MG63 (cell line): ENCODE measurements around the gene P2RY6. TPM values are rescaled to one million over a fixed set of nuclear protein-coding genes. Genes with fewer than 3 reads are reported as not detected.
"Not testable (repeated sequence)": the region's sequence is repeated elsewhere in the genome, so short reads cannot be mapped to it uniquely, and the experiment has no call there.

Source experiments
- DNase-seq: peaks from one replicate; pipeline ENCODE4 v3.0.0-alpha.2; 2020
- H3K27me3 ChIP-seq: fragments of 250-450 bp; sonication (Bioruptor Pico); 2 replicates; pipeline ENCODE4 v1.5.1; 2020; ENCODE audit warnings: mild to moderate bottlenecking, moderate library complexity
- H3K36me3 ChIP-seq: fragments of 250-450 bp; sonication (Bioruptor Pico); 2 replicates; pipeline ENCODE4 v1.5.1; 2020; ENCODE audit warnings: mild to moderate bottlenecking, moderate library complexity
- H3K4me3 ChIP-seq: fragments of 250-450 bp; sonication (Bioruptor Pico); 2 replicates; pipeline ENCODE4 v1.5.1; 2020; ENCODE audit warnings: mild to moderate bottlenecking, moderate library complexity
- H3K9me3 ChIP-seq: fragments of 250-450 bp; sonication (Bioruptor Pico); 2 replicates; pipeline ENCODE4 v1.5.1; 2020; ENCODE audit warnings: mild to moderate bottlenecking, moderate library complexity
- total RNA-seq: library from RNA; depleted of rRNA; stranded (reverse); fragments of >200 nt; shearing (Covaris generic); gene quantifications from 2 replicates; pipeline ENCODE4 v1.2.3, GENCODE V29; 2014; ENCODE audit warnings: low replicate concordance

The P2RY6 gene
- total RNA-seq, 1 experiment from 2014 or later = 23.4 TPM

GRCh38 chr11:73268671-73269271, 3.4 kb upstream of the P2RY6 start:
- Histone ChIP-seq H3K36me3 (no peaks in the 10 kb centered on the region), H3K4me3 (no peak overlapping the region), H3K9me3 (no peaks in the 10 kb centered on the region), H3K27me3 (no peaks in the 10 kb centered on the region)
- DNase-seq = no peak

- Histone ChIP-seq H3K4me3 (no peak overlapping the region), H3K9me3 (no peaks in the 10 kb centered on the region), H3K27me3 (no peaks in the 10 kb centered on the region), H3K36me3 (no peaks in the 10 kb centered on the region)
- no peak for DNase-seq
These were observed 2.6 kb upstream of the P2RY6 start for GRCh38 chr11:73269459-73270015.

- no peak overlapping the region for H3K4me3 ChIP-seq
- H3K9me3 ChIP-seq = no peaks in the 10 kb centered on the region
- H3K36me3 ChIP-seq = no peaks in the 10 kb centered on the region
- H3K27me3 ChIP-seq = no peaks in the 10 kb centered on the region
- DNase-seq = no peak
These were observed 1.9 kb upstream of the P2RY6 start for GRCh38 chr11:73270016-73270854.

GRCh38 chr11:73270855-73271477, 1.2 kb upstream of the P2RY6 start:
- H3K27me3 ChIP-seq = no peaks in the 10 kb centered on the region
- H3K9me3 ChIP-seq = no peaks in the 10 kb centered on the region
- no peaks in the 10 kb centered on the region for H3K36me3 ChIP-seq
- no peak overlapping the region for H3K4me3 ChIP-seq
- DNase-seq = no peak

- not testable (repeated sequence) for H3K4me3 ChIP-seq, DNase-seq, H3K27me3 ChIP-seq, H3K9me3 ChIP-seq, H3K36me3 ChIP-seq
These were observed 666 bp upstream of the P2RY6 start for GRCh38 chr11:73271478-73271865.

- no peaks in the 10 kb centered on the region for H3K36me3 ChIP-seq
- no peak for DNase-seq
- H3K9me3 ChIP-seq = no peaks in the 10 kb centered on the region
- no peak overlapping the region for H3K4me3 ChIP-seq
- H3K27me3 ChIP-seq = no peaks in the 10 kb centered on the region
These were observed 521 bp downstream of the P2RY6 start for GRCh38 chr11:73272680-73273038.

GRCh38 chr11:73273222-73273895, 1.2 kb downstream of the P2RY6 start:
- no peaks in the 10 kb centered on the region for H3K36me3 ChIP-seq

GRCh38 chr11:73274191-73274590, 2.1 kb downstream of the P2RY6 start:
- DNase-seq, H3K36me3 ChIP-seq, H3K27me3 ChIP-seq, H3K9me3 ChIP-seq, H3K4me3 ChIP-seq: not testable (repeated sequence)

More at GRCh38 chr11:73273222-73273895, 1.2 kb downstream of the P2RY6 start:
- no peaks in the 10 kb centered on the region for H3K27me3 ChIP-seq
- H3K9me3 ChIP-seq = no peaks in the 10 kb centered on the region
- H3K4me3 ChIP-seq = no peak overlapping the region
- no peak for DNase-seq

GRCh38 chr11:73274722-73275380, 2.7 kb downstream of the P2RY6 start:
- no peaks in the 10 kb centered on the region for H3K27me3 ChIP-seq
- no peak for DNase-seq

GRCh38 chr11:73275381-73275750, 3.2 kb downstream of the P2RY6 start:
- H3K4me3 ChIP-seq = no peak overlapping the region
- no peak for DNase-seq
- no peaks in the 10 kb centered on the region for H3K36me3 ChIP-seq
- no peaks in the 10 kb centered on the region for H3K9me3 ChIP-seq
- no peaks in the 10 kb centered on the region for H3K27me3 ChIP-seq

More at GRCh38 chr11:73274722-73275380, 2.7 kb downstream of the P2RY6 start:
- H3K36me3 ChIP-seq = no peaks in the 10 kb centered on the region
- H3K4me3 ChIP-seq = no peak overlapping the region
- no peaks in the 10 kb centered on the region for H3K9me3 ChIP-seq

GRCh38 chr11:73277467-73277866, 5.3 kb downstream of the P2RY6 start:
- no peaks in the 10 kb centered on the region for H3K9me3 ChIP-seq
- no peaks in the 10 kb centered on the region for H3K27me3 ChIP-seq
- no peak overlapping the region for H3K4me3 ChIP-seq
- H3K36me3 ChIP-seq = no peaks in the 10 kb centered on the region
- DNase-seq = no peak

- no peak for DNase-seq
- no peak overlapping the region for H3K4me3 ChIP-seq
- H3K9me3 ChIP-seq = no peaks in the 10 kb centered on the region
- H3K27me3 ChIP-seq = no peaks in the 10 kb centered on the region
- no peaks in the 10 kb centered on the region for H3K36me3 ChIP-seq
These were observed 8.5 kb downstream of the P2RY6 start for GRCh38 chr11:73280626-73281025.

GRCh38 chr11:73281201-73281741, 9.1 kb downstream of the P2RY6 start:
- H3K9me3 ChIP-seq = no peaks in the 10 kb centered on the region
- no peak for DNase-seq
- no peak overlapping the region for H3K4me3 ChIP-seq
- H3K27me3 ChIP-seq = no peaks in the 10 kb centered on the region
- H3K36me3 ChIP-seq = no peaks in the 10 kb centered on the region

- DNase-seq = no peak
- no peak overlapping the region for H3K4me3 ChIP-seq
- H3K27me3 ChIP-seq = no peaks in the 10 kb centered on the region
- no peaks in the 10 kb centered on the region for H3K36me3 ChIP-seq
- no peaks in the 10 kb centered on the region for H3K9me3 ChIP-seq
These were observed 9.9 kb downstream of the P2RY6 start for GRCh38 chr11:73281796-73282660.

- H3K4me3 ChIP-seq = no peak overlapping the region
- DNase-seq = no peak
- H3K9me3 ChIP-seq = no peaks in the 10 kb centered on the region
- H3K36me3 ChIP-seq = no peaks in the 10 kb centered on the region
- H3K27me3 ChIP-seq = no peaks in the 10 kb centered on the region
These were observed 11.3 kb downstream of the P2RY6 start for GRCh38 chr11:73283276-73284000.
